Spinal cord (tissue), 10 donors: ENCODE measurements around the gene ITGAD. TPM values are rescaled to one million over a fixed set of nuclear protein-coding genes. Genes with fewer than 3 reads are reported as not detected.
"Not testable (repeated sequence)": the region's sequence is repeated elsewhere in the genome, so short reads cannot be mapped to it uniquely, and the experiment has no call there.

Experiments used
- DNase-seq, 6 donors: peaks; one replicate each; pipeline versions ENCODE4 v3.0.0 to v3.0.0-alpha.2; 2013 to 2015; ENCODE audit warnings: low spot score in 6 of 6, low read depth in 4 of 6
- H3K27ac ChIP-seq: one replicate; pipeline ENCODE4 v1.5.1; 2013; ENCODE audit warnings: low read depth, low read length, control low read depth
- H3K27me3 ChIP-seq: one replicate; pipeline ENCODE4 v1.6.1; 2013; ENCODE audit warnings: low read length; ENCODE audit not compliant: control insufficient read depth, insufficient read depth
- H3K36me3 ChIP-seq: one replicate; pipeline ENCODE4 v1.6.1; 2013; ENCODE audit warnings: low read length; ENCODE audit not compliant: control insufficient read depth, insufficient read depth
- H3K4me1 ChIP-seq: one replicate; pipeline ENCODE4 v1.6.1; 2013; ENCODE audit warnings: low read length; ENCODE audit not compliant: control insufficient read depth, insufficient read depth
- H3K4me3 ChIP-seq: one replicate; pipeline ENCODE4 v1.5.1; 2013; ENCODE audit warnings: low read depth, low read length, control low read depth
- H3K9me3 ChIP-seq: one replicate; pipeline ENCODE4 v1.6.1; 2013; ENCODE audit warnings: low read length; ENCODE audit not compliant: control insufficient read depth, insufficient read depth
- WGBS: methylation state at CpG from one replicate; pipeline ENCODE4 v1.1.5; 2013; ENCODE audit warnings: missing lambda C conversion rate; ENCODE audit not compliant: insufficient coverage; 5-methylcytosine and 5-hydroxymethylcytosine counted together
- polyA plus RNA-seq, 2 donors: library from polyadenylated mRNA; unstranded; fragments of 120-200 nt; gene quantifications; one replicate each; pipeline ENCODE4 v1.2.1, GENCODE V29; 2013; ENCODE audit not compliant: insufficient read length in 2 of 2
- total RNA-seq, 2 donors: library from RNA; depleted of rRNA in 1 of 2; stranded (reverse); fragments of 120-200 nt in 1 of 2; fragments of >200 nt in 1 of 2; gene quantifications; one replicate each; pipeline versions ENCODE4 v1.2.3 to v1.2.4, GENCODE V29; 2013 to 2014
- donor health status: healthy.

ITGAD gene
- total and polyA plus RNA-seq, 4 donors: 0.06 to 0.50 TPM; not detected in 2

- H3K4me3 ChIP-seq: no peak overlapping the region
- H3K27ac ChIP-seq: no peak overlapping the region
- no peaks in the 10 kb centered on the region for H3K9me3 ChIP-seq
- peaks cover 19% of the 10 kb centered on the region for H3K4me1 ChIP-seq
- no peak for DNase-seq
- WGBS: 38% methylated on average over 2 of the region's 2 CpGs
- no peaks in the 10 kb centered on the region for H3K27me3 ChIP-seq
- H3K36me3 ChIP-seq: peaks cover 15% of the 10 kb centered on the region
Observed at GRCh38 chr16:31438414-31438813, 45.3 kb downstream of the ITGAD start.

- not testable (repeated sequence) for DNase-seq, H3K27me3 ChIP-seq
- no CpG with 5 or more reads among the region's 4 CpGs for WGBS
Observed at GRCh38 chr16:31439023-31439422, 45.9 kb downstream of the ITGAD start.

DNA sequence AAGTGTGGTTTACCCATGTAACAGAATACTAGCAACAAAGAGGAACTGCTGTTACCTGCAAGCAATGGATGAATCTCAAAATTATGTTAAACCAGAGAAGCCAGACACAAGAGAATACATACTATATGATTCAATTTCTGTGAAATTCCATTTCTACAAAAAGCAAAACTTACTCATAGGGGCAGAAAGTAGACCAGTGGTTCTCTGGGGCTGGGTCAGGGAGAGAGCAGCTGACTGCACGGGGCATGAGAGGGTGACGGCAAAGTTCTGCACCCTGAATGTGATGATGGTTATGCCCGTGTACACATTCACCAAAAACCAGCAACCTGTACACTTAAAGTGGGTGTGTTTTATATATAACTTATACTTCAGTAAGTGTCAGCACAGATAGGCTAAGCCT, 46.4 kb downstream of the ITGAD start:
- Histone ChIP-seq H3K4me3 (no peak overlapping the region), H3K27me3 (no peaks in the 10 kb centered on the region), H3K27ac (no peak overlapping the region), H3K9me3 (no peaks in the 10 kb centered on the region), H3K4me1 (peaks cover 19% of the 10 kb centered on the region), H3K36me3 (peaks cover 15% of the 10 kb centered on the region)
- WGBS: no CpG with 5 or more reads among the region's 3 CpGs
- DNase-seq: no peak

More at GRCh38 chr16:31439023-31439422, 45.9 kb downstream of the ITGAD start:
- not testable (repeated sequence) for H3K27ac ChIP-seq, H3K9me3 ChIP-seq, H3K4me3 ChIP-seq
- Histone ChIP-seq H3K36me3 (peaks cover 15% of the 10 kb centered on the region), H3K4me1 (peaks cover 19% of the 10 kb centered on the region)

DNA sequence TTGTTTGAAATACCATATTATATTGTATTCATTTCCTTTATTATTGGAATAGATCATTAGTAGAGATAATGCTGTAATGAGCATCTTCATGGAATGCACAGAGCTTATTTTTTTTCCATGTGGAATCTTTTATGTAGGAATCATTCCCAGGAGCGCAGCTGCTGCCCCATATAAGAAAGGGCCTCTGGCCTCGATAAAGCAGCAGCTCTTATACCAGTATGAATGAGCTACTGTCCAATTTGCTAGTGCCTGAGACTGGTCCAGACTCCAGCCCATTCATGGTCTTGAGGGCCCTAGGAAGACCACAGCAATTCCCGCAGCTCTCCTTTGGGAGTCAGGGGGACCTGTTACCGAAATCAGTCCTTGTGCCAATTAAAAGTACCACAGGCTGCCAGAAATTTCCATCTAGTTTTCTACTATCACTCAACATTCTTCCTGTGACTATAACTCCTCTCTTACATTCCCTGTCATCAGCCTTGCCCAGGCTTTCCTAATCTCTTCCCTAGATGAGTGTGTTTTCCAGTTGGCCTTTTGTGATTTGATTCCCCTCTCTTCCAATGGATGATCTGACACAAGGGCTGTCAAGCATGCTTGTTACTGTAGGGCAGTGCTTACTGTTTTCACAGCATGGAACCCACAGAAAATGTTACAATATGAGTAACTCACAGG, 47.5 kb downstream of the ITGAD start:
- H3K27ac ChIP-seq: no peak overlapping the region
- H3K36me3 ChIP-seq: peaks cover 13% of the 10 kb centered on the region
- H3K27me3 ChIP-seq: no peaks in the 10 kb centered on the region
- no peaks in the 10 kb centered on the region for H3K9me3 ChIP-seq
- peak in 2 of 6 donors; percentile 47 to 69 for DNase-seq
- peaks cover 19% of the 10 kb centered on the region for H3K4me1 ChIP-seq
- 50% methylated on average over 4 of the region's 4 CpGs for WGBS
- no peak overlapping the region for H3K4me3 ChIP-seq

DNA sequence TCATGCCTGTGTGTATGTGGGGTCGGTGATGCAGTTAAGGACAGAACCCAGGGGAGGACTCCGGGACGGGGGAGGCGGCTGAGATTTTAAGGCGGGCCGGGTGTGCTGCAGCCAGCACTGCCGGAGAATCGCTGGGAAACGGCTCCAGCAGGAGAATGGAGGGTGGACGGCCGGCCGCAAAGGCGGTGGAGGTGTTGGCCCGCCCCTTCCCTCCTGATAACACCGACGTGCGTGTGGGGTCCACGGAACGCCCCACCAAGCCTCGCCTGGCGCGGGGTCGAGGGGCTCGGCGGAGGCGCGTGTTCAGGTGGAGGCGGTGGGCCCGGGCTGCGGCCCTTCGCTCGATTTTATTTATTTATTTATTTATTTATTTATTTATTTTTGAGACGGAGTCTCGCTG, 48.8 kb downstream of the ITGAD start:
- Histone ChIP-seq H3K27ac (no peak overlapping the region), H3K36me3 (no peaks in the 10 kb centered on the region), H3K9me3 (no peaks in the 10 kb centered on the region), H3K4me3 (peak overlapping the region; percentile 68), H3K4me1 (peaks cover 19% of the 10 kb centered on the region), H3K27me3 (no peaks in the 10 kb centered on the region)
- no peak for DNase-seq
- 66% methylated on average over 12 of the region's 34 CpGs for WGBS

GRCh38 chr16:31445931-31446330, 52.8 kb downstream of the ITGAD start:
- not testable (repeated sequence) for H3K27ac ChIP-seq, H3K4me3 ChIP-seq, DNase-seq, H3K36me3 ChIP-seq, H3K9me3 ChIP-seq, H3K27me3 ChIP-seq
- WGBS: 90% methylated on average over 6 of the region's 6 CpGs
- peaks cover 18% of the 10 kb centered on the region for H3K4me1 ChIP-seq

DNA sequence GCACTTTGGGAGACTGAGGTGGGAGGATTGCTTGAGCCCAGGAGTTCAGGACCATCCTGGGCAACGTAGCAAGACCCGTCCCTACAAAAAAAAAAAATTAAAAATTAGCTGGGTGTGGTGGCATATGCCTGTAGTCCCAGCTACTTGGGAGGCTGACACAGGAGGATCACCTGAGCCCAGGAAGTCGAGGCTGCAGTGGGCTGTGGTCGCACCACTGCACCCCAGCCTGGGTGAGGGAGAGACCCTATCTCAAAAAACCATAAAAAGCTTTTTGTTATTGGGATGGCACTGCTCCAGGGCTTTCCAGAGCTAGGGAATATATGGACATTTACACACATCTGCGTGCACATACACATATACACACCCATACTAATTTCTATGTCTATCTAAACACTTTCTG, 58.1 kb downstream of the ITGAD start:
- Histone ChIP-seq H3K9me3 (no peaks in the 10 kb centered on the region), H3K4me3 (no peak overlapping the region), H3K36me3 (peaks cover 12% of the 10 kb centered on the region), H3K27ac (no peak overlapping the region), H3K27me3 (no peaks in the 10 kb centered on the region), H3K4me1 (peaks cover 13% of the 10 kb centered on the region)
- DNase-seq: no peak
- WGBS: 100% methylated on average over 1 of the region's 5 CpGs

DNA sequence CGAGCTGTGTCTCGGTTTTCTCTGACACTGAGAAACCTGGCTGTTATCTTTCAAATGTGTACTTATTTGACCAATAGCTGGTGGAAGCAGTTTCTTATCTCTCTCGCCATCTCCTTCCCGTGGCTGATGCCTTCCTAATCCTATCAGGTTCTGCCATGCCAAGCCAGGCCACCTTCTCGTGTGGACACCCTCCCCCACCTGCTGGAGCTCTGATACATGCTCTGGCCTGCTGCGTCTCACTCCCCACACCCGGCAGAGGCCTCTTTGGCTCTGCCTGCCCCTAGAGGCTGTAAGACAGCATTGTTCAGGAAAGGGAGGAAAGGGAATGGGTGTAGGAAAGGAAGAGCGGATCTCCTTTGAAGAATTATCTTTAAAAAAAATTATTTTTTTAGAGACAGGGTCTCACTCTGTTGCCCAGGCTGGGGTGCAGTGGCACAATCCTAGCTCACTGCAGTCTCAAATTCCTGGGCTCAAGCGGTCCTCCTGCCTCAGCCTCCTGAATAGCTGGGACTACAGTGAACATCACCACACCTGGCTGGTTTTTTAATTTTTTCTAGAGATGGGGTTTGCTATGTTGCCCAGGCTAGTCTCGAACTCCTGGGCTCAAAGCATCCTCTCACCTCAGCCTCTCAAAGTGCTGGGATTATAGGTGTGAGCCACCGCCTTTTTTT, 58.7 kb downstream of the ITGAD start:
- Histone ChIP-seq H3K4me3 (no peak overlapping the region), H3K27ac (no peak overlapping the region), H3K4me1 (peaks cover 19% of the 10 kb centered on the region), H3K36me3 (peaks cover 18% of the 10 kb centered on the region), H3K27me3 (no peaks in the 10 kb centered on the region), H3K9me3 (no peaks in the 10 kb centered on the region)
- WGBS: 3% methylated on average over 3 of the region's 11 CpGs
- peak in 2 of 6 donors; percentile 72 to 77 for DNase-seq

- H3K4me1 ChIP-seq: peaks cover 28% of the 10 kb centered on the region
- H3K36me3 ChIP-seq: peaks cover 23% of the 10 kb centered on the region
- no peak overlapping the region for H3K27ac ChIP-seq
- peak in 1 of 6 donors; percentile 55 for DNase-seq
- H3K27me3 ChIP-seq: no peaks in the 10 kb centered on the region
- no peaks in the 10 kb centered on the region for H3K9me3 ChIP-seq
- no peak overlapping the region for H3K4me3 ChIP-seq
- no CpG with 5 or more reads among the region's 3 CpGs for WGBS
Observed at GRCh38 chr16:31452631-31453106, 59.5 kb downstream of the ITGAD start.
